ENCODE measurements around the gene ECI1.

GRCh38 chr16:2209258-2210008 lies 42.0 kb downstream of the ECI1 start:
- TF ChIP-seq CTCF (conservative IDR thresholded peaks at IDR 0.05 in 1 of 2, IDR thresholded peaks at IDR 0.05 in 1 of 2; ENCODE audit: extremely low read depth in 1 of 2, insufficient read depth in 1 of 2, low read depth in 1 of 2, low read length in 2 of 2), result no peak
- TF ChIP-seq EZH2 (IDR thresholded peaks at IDR 0.05; ENCODE audit: borderline replicate concordance, low read length), result no peak
